ENCODE measurements around the gene CC2D1B. TPM values are rescaled to one million over a fixed set of nuclear protein-coding genes. Genes with fewer than 3 reads are reported as not detected.

The CC2D1B gene
- total RNA-seq, 2 experiments from 2014 or later = 29.2 to 38.1 TPM

DNA sequence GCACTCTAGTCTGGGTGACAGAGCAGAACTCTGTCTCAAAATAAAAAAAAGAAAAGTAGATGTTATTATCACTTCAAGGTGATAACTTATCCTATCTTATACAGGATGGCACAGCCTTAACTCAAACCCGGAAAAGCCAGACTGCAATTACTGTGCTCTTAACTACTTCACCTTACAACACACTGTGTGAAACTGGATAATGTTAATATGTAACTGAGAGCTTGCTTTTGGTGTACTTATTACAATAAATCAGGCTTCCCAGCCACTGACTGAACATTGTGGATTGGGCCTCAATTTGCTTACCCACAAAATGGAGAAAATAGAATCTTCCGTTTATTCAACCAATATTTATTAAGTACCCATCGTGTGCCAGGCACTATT lies 36.8 kb upstream of the CC2D1B start:
- BruUV-seq (replicated peaks) = no TSS peak
- Histone ChIP-seq H3K4me1 (ENCODE audit: insufficient read depth, low read length, poor library complexity, severe bottlenecking) (peaks cover 26% of the 10 kb centered on the region), H4K20me1 (ENCODE audit: insufficient read depth, low read length) (peaks cover 22% of the 10 kb centered on the region), H3K4me3 (ENCODE audit: low read depth, low read length, poor library complexity, severe bottlenecking) (peak overlapping the region; percentile 85), H3K36me3 (ENCODE audit: insufficient read depth, low read length) (peaks cover 55% of the 10 kb centered on the region), H2AFZ (ENCODE audit: low read length) (no peak overlapping the region), H3K4me2 (ENCODE audit: low read length) (peak overlapping the region; percentile 97), H3K79me2 (ENCODE audit: insufficient read depth, low read depth, low read length) (peaks cover 71% of the 10 kb centered on the region), H3K27ac (ENCODE audit: low read depth, low read length, poor library complexity, severe bottlenecking) (peak overlapping the region; percentile 83), H3K9me3 (ENCODE audit: low read length) (no peaks in the 10 kb centered on the region), H3K9me2 (ENCODE audit: insufficient read depth, low read length) (no peaks in the 10 kb centered on the region)
- peak; percentile 14 for DNase-seq (ENCODE audit: low spot score)
- ChIA-PET CTCF (ENCODE audit: unreplicated experiment) (no interaction called here), POLR2A (interaction anchor here (0.5 to 1.4 kb wide), 3 partner anchors 146 to 563 kb away, joined by 3 read pairs; no protein-coding TSS in a partner anchor)
- no peak for TF ChIP-seq EZH2phosphoT487 (IDR thresholded peaks at IDR 0.05; ENCODE audit: borderline replicate concordance, low read depth, low read length)
- TF ChIP-seq, protein P1, sequence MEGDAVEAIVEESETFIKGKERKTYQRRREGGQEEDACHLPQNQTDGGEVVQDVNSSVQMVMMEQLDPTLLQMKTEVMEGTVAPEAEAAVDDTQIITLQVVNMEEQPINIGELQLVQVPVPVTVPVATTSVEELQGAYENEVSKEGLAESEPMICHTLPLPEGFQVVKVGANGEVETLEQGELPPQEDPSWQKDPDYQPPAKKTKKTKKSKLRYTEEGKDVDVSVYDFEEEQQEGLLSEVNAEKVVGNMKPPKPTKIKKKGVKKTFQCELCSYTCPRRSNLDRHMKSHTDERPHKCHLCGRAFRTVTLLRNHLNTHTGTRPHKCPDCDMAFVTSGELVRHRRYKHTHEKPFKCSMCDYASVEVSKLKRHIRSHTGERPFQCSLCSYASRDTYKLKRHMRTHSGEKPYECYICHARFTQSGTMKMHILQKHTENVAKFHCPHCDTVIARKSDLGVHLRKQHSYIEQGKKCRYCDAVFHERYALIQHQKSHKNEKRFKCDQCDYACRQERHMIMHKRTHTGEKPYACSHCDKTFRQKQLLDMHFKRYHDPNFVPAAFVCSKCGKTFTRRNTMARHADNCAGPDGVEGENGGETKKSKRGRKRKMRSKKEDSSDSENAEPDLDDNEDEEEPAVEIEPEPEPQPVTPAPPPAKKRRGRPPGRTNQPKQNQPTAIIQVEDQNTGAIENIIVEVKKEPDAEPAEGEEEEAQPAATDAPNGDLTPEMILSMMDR (conservative IDR thresholded peaks at IDR 0.05; ENCODE audit: low read length) = no peak
- intact Hi-C loops (cut with micrococcal nuclease; ENCODE audit: unreplicated experiment) = loop anchor here (2.0 to 5.0 kb wide), 2 partner anchors 264 to 346 kb away; partner anchors contain the start of gene BTF3L4

DNA sequence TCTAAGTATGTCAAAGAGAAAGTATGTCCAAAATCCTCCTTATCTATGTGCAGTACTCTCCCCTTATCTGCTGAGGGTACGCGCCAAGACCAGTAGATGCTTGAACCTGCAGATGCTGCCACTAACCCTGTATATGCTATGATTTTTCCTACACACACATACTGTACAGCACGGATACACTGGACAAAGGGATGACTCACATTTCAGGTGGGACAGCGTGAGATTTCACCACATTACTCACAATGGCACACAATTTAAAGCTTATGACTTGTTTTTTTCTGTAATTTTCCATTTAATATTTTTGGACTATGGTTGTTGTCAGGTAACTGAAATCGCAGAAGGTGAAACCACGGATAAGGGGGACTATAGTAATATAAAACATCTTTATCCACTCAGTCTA lies 34.1 kb upstream of the CC2D1B start:
- CTCF ChIA-PET (ENCODE audit: unreplicated experiment) = interaction anchor here (0.5 kb wide), 1 partner anchor 266 kb away, joined by 4 read pairs; no protein-coding TSS in a partner anchor
- Histone ChIP-seq H2AFZ (ENCODE audit: low read length) (no peak overlapping the region), H3K79me2 (ENCODE audit: insufficient read depth, low read depth, low read length) (peaks cover 48% of the 10 kb centered on the region), H3K27ac (ENCODE audit: low read depth, low read length, poor library complexity, severe bottlenecking) (no peak overlapping the region), H3K4me3 (ENCODE audit: low read depth, low read length, poor library complexity, severe bottlenecking) (no peak overlapping the region), H3K9me2 (ENCODE audit: insufficient read depth, low read length) (no peaks in the 10 kb centered on the region), H3K36me3 (ENCODE audit: insufficient read depth, low read length) (peaks cover 66% of the 10 kb centered on the region), H3K4me2 (ENCODE audit: low read length) (no peak overlapping the region), H4K20me1 (ENCODE audit: insufficient read depth, low read length) (peaks cover 16% of the 10 kb centered on the region), H3K4me1 (ENCODE audit: insufficient read depth, low read length, poor library complexity, severe bottlenecking) (peaks cover 12% of the 10 kb centered on the region), H3K9me3 (ENCODE audit: low read length) (no peaks in the 10 kb centered on the region)
- POLR2A ChIA-PET = interaction anchor here (0.6 kb wide), 2 partner anchors 15 to 789 kb away, joined by 3 to 4 read pairs; no protein-coding TSS in a partner anchor
- no TSS peak for BruUV-seq (replicated peaks)
- DNase-seq (ENCODE audit: low spot score) = no peak
- TF ChIP-seq, protein P1 (conservative IDR thresholded peaks at IDR 0.05; ENCODE audit: low read length) = no peak
- TF ChIP-seq EZH2phosphoT487 (IDR thresholded peaks at IDR 0.05; ENCODE audit: borderline replicate concordance, low read depth, low read length) = no peak
- intact Hi-C loops (cut with micrococcal nuclease; ENCODE audit: unreplicated experiment) = loop anchor here (5.0 kb wide), 1 partner anchor 267 kb away; no protein-coding TSS in a partner anchor

DNA sequence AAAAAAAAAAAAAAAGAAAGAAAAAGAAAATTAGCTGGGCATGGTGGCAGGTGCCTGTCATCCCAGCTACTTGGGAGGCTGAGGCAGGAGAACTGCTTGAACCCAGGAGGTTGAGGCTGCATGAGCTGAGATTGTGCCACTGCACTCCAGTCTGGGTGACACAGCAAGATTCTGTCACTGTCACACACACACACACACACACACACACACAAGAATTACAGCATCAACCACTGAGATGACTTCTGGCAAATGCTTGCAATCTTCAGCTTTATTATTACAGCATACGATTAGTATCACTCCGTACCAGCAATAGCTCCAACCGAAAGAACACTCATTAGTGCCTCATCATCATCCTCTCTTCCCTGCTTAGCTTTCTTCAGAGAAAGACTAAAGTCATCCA lies 33.6 kb upstream of the CC2D1B start:
- H3K79me2 ChIP-seq (ENCODE audit: insufficient read depth, low read depth, low read length) = peaks cover 43% of the 10 kb centered on the region
- intact Hi-C loops (cut with micrococcal nuclease; ENCODE audit: unreplicated experiment) = loop anchor here (5.0 kb wide), 1 partner anchor 268 kb away; no protein-coding TSS in a partner anchor
- H2AFZ ChIP-seq (ENCODE audit: low read length) = no peak overlapping the region
- CTCF ChIA-PET (ENCODE audit: unreplicated experiment) = interaction anchor here (0.5 kb wide), 1 partner anchor 266 kb away, joined by 4 read pairs; no protein-coding TSS in a partner anchor
- no peaks in the 10 kb centered on the region for H3K9me3 ChIP-seq (ENCODE audit: low read length)
- peaks cover 12% of the 10 kb centered on the region for H3K4me1 ChIP-seq (ENCODE audit: insufficient read depth, low read length, poor library complexity, severe bottlenecking)
- TF ChIP-seq, protein P1 (conservative IDR thresholded peaks at IDR 0.05; ENCODE audit: low read length) = no peak
- no peak for TF ChIP-seq EZH2phosphoT487 (IDR thresholded peaks at IDR 0.05; ENCODE audit: borderline replicate concordance, low read depth, low read length)
- no peak overlapping the region for H3K4me3 ChIP-seq (ENCODE audit: low read depth, low read length, poor library complexity, severe bottlenecking)
- POLR2A ChIA-PET = interaction anchor here (0.6 to 0.7 kb wide), 3 partner anchors 16 to 789 kb away, joined by 3 to 4 read pairs (median 3); no protein-coding TSS in a partner anchor
- no TSS peak for BruUV-seq (replicated peaks)
- peaks cover 71% of the 10 kb centered on the region for H3K36me3 ChIP-seq (ENCODE audit: insufficient read depth, low read length)
- H3K9me2 ChIP-seq (ENCODE audit: insufficient read depth, low read length) = no peaks in the 10 kb centered on the region
- H3K4me2 ChIP-seq (ENCODE audit: low read length) = no peak overlapping the region
- no peak overlapping the region for H3K27ac ChIP-seq (ENCODE audit: low read depth, low read length, poor library complexity, severe bottlenecking)
- peaks cover 15% of the 10 kb centered on the region for H4K20me1 ChIP-seq (ENCODE audit: insufficient read depth, low read length)
- no peak for DNase-seq (ENCODE audit: low spot score)
